SK-N-SH (cell line): ENCODE data around the gene GFM1. TPM values are rescaled to one million over a fixed set of nuclear protein-coding genes. Genes with fewer than 3 reads are reported as not detected.

Experiments used
- CTCF ChIA-PET: fragments of 300-600, 350-600 bp; formaldehyde crosslinking; extraction: SDS; loops from one replicate; lab custom pipeline; 2021; lab: Yijun Ruan, JAX
- POLR2A ChIA-PET: fragments of 350-600 bp; sonication (Branson Sonifier 250); formaldehyde crosslinking; extraction: SDS; loops from one replicate; lab custom pipeline; 2020; ENCODE audit warnings: antibody characterized with exemption, inconsistent platforms; lab: Yijun Ruan, JAX
- DNase-seq: peaks from one replicate; pipeline ENCODE4 v3.0.0; 2012
- H2AFZ ChIP-seq: fragments of 200-600 bp; sonication (generic); 2 replicates; pipeline ENCODE4 v1.8.1; 2016; ENCODE audit warnings: antibody characterized with exemption, mild to moderate bottlenecking, low read depth
- H3F3A ChIP-seq: fragments of 200-600 bp; sonication (generic); replicated peaks from 2 replicates; pipeline ENCODE3; 2016; ENCODE audit warnings: antibody characterized with exemption, mild to moderate bottlenecking; ENCODE audit not compliant: insufficient read depth
- H3K27ac ChIP-seq, 2 experiments: fragments of 200-500 bp in 1 of 2; fragments of 200-600 bp in 1 of 2; sonication (Bioruptor generic) in 1 of 2; sonication (generic), shearing (Covaris generic) in 1 of 2; 2 replicates each; pipeline versions ENCODE4 v1.5.1 to v1.6.1; 2014 to 2016; ENCODE audit warnings: low read depth in 2 of 2, inconsistent platforms in 1 of 2, low read length in 1 of 2, mild to moderate bottlenecking in 1 of 2, mixed read lengths in 1 of 2
- H3K27me3 ChIP-seq: fragments of 200-600 bp; sonication (generic), shearing (Covaris generic); 2 replicates; pipeline ENCODE4 v1.6.1; 2016; ENCODE audit warnings: mixed run types; ENCODE audit not compliant: insufficient read depth
- H3K36me3 ChIP-seq, 2 experiments: fragments of 200-500 bp in 1 of 2; fragments of 200-600 bp in 1 of 2; sonication (Bioruptor generic) in 1 of 2; sonication (generic) in 1 of 2; replicated peaks in 1 of 2; 2 replicates each; pipeline versions ENCODE3 to v1.5.1; 2014 to 2016; ENCODE audit warnings: low read length in 1 of 2, mild to moderate bottlenecking in 1 of 2; ENCODE audit not compliant: insufficient read depth in 2 of 2, control insufficient read depth in 1 of 2
- H3K4me1 ChIP-seq, 2 experiments: fragments of 200-500 bp in 1 of 2; fragments of 200-600 bp in 1 of 2; sonication (Bioruptor generic) in 1 of 2; sonication (generic), shearing (Covaris generic) in 1 of 2; 2 replicates each; pipeline versions ENCODE4 v1.5.1 to v1.6.1; 2014 to 2016; ENCODE audit warnings: low read depth in 1 of 2, low read length in 1 of 2, mixed run types in 1 of 2; ENCODE audit not compliant: insufficient read depth in 2 of 2, control insufficient read depth in 1 of 2
- H3K4me2 ChIP-seq: fragments of 200-600 bp; sonication (generic), shearing (Covaris generic); 2 replicates; pipeline ENCODE4 v1.6.1; 2017; ENCODE audit warnings: mixed run types
- H3K4me3 ChIP-seq, 2 experiments: fragments of 200-500 bp in 1 of 2; fragments of 200-600 bp in 1 of 2; sonication (Bioruptor generic) in 1 of 2; sonication (generic), shearing (Covaris generic) in 1 of 2; 2 replicates each; pipeline versions ENCODE4 v1.5.1 to v1.8.1; 2014 to 2016; ENCODE audit warnings: low read depth in 2 of 2, inconsistent platforms in 1 of 2, low read length in 1 of 2, mild to moderate bottlenecking in 1 of 2, mixed read lengths in 1 of 2, moderate library complexity in 1 of 2
- H3K79me2 ChIP-seq: fragments of 200-600 bp; sonication (generic); 2 replicates; pipeline ENCODE4 v1.8.1; 2017; ENCODE audit warnings: mild to moderate bottlenecking; ENCODE audit not compliant: insufficient read depth
- H3K9ac ChIP-seq: fragments of 200-600 bp; sonication (generic); 2 replicates; pipeline ENCODE4 v1.6.1; 2017; ENCODE audit warnings: mixed run types
- H3K9me2 ChIP-seq: fragments of 200-600 bp; sonication (generic); 2 replicates; pipeline ENCODE4 v1.6.1; 2017; ENCODE audit warnings: mixed run types
- H3K9me3 ChIP-seq: fragments of 200-600 bp; sonication (generic); 2 replicates; pipeline ENCODE4 v1.6.1; 2017; ENCODE audit warnings: mixed run types, mild to moderate bottlenecking, moderate library complexity
- H4K20me1 ChIP-seq: fragments of 200-600 bp; sonication (generic); 2 replicates; pipeline ENCODE4 v1.6.1; 2017; ENCODE audit warnings: mild to moderate bottlenecking, mixed run types; ENCODE audit not compliant: insufficient read depth
- CTCF ChIP-seq: fragments of 200-600 bp; sonication (generic); IDR thresholded peaks from 2 replicates; pipeline ENCODE4 v1.6.1; 2017; ENCODE audit warnings: antibody characterized with exemption, mild to moderate bottlenecking, moderate library complexity
- EP300 ChIP-seq, 2 experiments: IDR thresholded peaks; 2 replicates each; pipeline versions ENCODE4 v1.4.0 to v1.6.1; 2012; ENCODE audit warnings: borderline replicate concordance in 1 of 2, low read depth in 1 of 2, low read length in 1 of 2
- EZH2phosphoT487 ChIP-seq: fragments of 200-600 bp; sonication (generic); IDR thresholded peaks from 2 replicates; pipeline ENCODE4 v1.6.1; 2017; ENCODE audit warnings: low read depth, mixed run types, mild to moderate bottlenecking, antibody characterized with exemption, moderate library complexity, borderline replicate concordance
- GATA2 ChIP-seq: sonication (generic); formaldehyde crosslinking; IDR thresholded peaks from 2 replicates; pipeline ENCODE4 v1.5.0; 2020; ENCODE audit warnings: mild to moderate bottlenecking, missing genetic modification reagents
- JUND ChIP-seq: IDR thresholded peaks from 2 replicates; pipeline ENCODE4 v1.4.0; 2012
- NFIC ChIP-seq: IDR thresholded peaks from 2 replicates; pipeline ENCODE4 v1.4.0; 2012; ENCODE audit warnings: borderline replicate concordance
- NRF1 ChIP-seq: IDR thresholded peaks from 2 replicates; pipeline ENCODE4 v1.6.1; 2012; ENCODE audit warnings: low read depth, mild to moderate bottlenecking, low read length
- REST ChIP-seq: IDR thresholded peaks from 2 replicates; pipeline ENCODE4 v1.6.1; 2012; ENCODE audit warnings: mild to moderate bottlenecking, low read depth, low read length, moderate library complexity
- SIN3A ChIP-seq: IDR thresholded peaks from 2 replicates; pipeline ENCODE4 v1.6.1; 2012; ENCODE audit warnings: low read depth, mild to moderate bottlenecking, low read length, moderate library complexity, borderline replicate concordance
- YY1 ChIP-seq: IDR thresholded peaks from 2 replicates; pipeline ENCODE4 v1.4.0; 2012; ENCODE audit warnings: low read depth, mild to moderate bottlenecking
- WGBS: methylation state at CpG from one replicate; pipeline ENCODE4 v1.1.6; 2017; ENCODE audit warnings: low lambda C conversion rate; 5-methylcytosine and 5-hydroxymethylcytosine counted together
- polyA plus RNA-seq, 3 experiments: library from polyadenylated mRNA; depleted of rRNA; stranded (reverse); fragments of >200 nt; gene quantifications; 2 replicates each; pipeline ENCODE4 v1.2.3, GENCODE V29; 2012

The GFM1 gene
- polyA plus RNA-seq, 1 of the 3 experiments (the other 2 are of a cell fraction): 25.2 TPM

- H3K36me3 ChIP-seq: peaks cover 75 to 81% of the 10 kb centered on the region in 2 experiments
Observed at GRCh38 chr3:158651192-158651591, 6.9 kb downstream of the GFM1 start.

More at GRCh38 chr3:158651192-158651591, 6.9 kb downstream of the GFM1 start:
- Histone ChIP-seq H4K20me1 (no peaks in the 10 kb centered on the region), H2AFZ (no peak overlapping the region), H3K9me3 (no peaks in the 10 kb centered on the region), H3K9ac (no peak overlapping the region), H3K4me1 (peaks cover 2% of the 10 kb centered on the region in 2 experiments; a peak in 2 of 4 replicates), H3K4me2 (no peak overlapping the region), H3F3A (peaks cover 9% of the 10 kb centered on the region), H3K79me2 (peaks cover 35% of the 10 kb centered on the region), H3K27ac (no peak overlapping the region), H3K27me3 (no peaks in the 10 kb centered on the region), H3K4me3 (no peak overlapping the region), H3K9me2 (no peaks in the 10 kb centered on the region)
- TF ChIP-seq CTCF: no peak
- no peak for TF ChIP-seq YY1
- no peak for TF ChIP-seq JUND
- no peak for TF ChIP-seq GATA2 (CRISPR knock-in tag)
- no peak for TF ChIP-seq SIN3A
- no peak for TF ChIP-seq REST
- TF ChIP-seq EZH2phosphoT487: no peak
- TF ChIP-seq EP300 (IDR thresholded peaks at IDR 0.05; ENCODE audit: borderline replicate concordance in 1 of 2, low read depth in 1 of 2, low read length in 1 of 2): no peak
- TF ChIP-seq NRF1: no peak
- TF ChIP-seq NFIC: no peak
- no peak for DNase-seq
- 95% methylated on average over 2 of the region's 2 CpGs for WGBS
- CTCF ChIA-PET: interaction anchor here (3.2 kb wide), 1 partner anchor 9 kb away, joined by 9 read pairs; no protein-coding TSS in a partner anchor
- POLR2A ChIA-PET: no interaction called here
